Tibial nerve (tissue), 4 donors: ENCODE data around the gene CIT.

Experiments used
- EP300 ChIP-seq, 2 donors: sonication (generic); formaldehyde crosslinking; IDR thresholded peaks; one replicate each; pipeline ENCODE4 v1.6.1; 2017; ENCODE audit warnings: antibody characterized with exemption in 2 of 2, mild to moderate bottlenecking in 1 of 2
- TF ChIP-seq, protein P1 (sequence below), 5 experiments: fragments of 200-600 bp in 3 of 5; fragments of 450-650 bp in 2 of 5; sonication (generic) in 3 of 5; IDR thresholded peaks; one replicate each; pipeline ENCODE4 v1.5.1; 2016 to 2019; ENCODE audit warnings: antibody characterized with exemption in 5 of 5, mild to moderate bottlenecking in 3 of 5, moderate library complexity in 2 of 5

DNA sequence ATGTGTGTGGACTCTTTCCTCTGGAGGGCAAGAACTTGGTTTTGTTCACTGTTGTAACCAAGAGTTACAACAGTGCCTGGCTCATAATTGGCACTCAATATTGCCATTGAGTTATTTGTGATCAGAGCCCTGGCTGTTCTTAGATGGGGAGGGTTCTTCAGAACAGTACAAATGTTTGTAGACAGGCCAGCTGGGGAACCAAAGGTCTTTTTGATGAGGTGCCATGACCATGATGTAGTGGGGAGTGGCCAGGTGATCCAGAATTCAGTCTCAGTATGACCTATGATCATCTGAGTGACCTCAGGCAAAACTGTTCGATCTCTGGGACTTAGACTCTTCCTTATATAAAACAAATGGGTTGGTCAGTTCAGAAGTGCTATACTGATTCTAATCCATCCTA, 212.5 kb downstream of the CIT start:
- TF ChIP-seq, protein P1, sequence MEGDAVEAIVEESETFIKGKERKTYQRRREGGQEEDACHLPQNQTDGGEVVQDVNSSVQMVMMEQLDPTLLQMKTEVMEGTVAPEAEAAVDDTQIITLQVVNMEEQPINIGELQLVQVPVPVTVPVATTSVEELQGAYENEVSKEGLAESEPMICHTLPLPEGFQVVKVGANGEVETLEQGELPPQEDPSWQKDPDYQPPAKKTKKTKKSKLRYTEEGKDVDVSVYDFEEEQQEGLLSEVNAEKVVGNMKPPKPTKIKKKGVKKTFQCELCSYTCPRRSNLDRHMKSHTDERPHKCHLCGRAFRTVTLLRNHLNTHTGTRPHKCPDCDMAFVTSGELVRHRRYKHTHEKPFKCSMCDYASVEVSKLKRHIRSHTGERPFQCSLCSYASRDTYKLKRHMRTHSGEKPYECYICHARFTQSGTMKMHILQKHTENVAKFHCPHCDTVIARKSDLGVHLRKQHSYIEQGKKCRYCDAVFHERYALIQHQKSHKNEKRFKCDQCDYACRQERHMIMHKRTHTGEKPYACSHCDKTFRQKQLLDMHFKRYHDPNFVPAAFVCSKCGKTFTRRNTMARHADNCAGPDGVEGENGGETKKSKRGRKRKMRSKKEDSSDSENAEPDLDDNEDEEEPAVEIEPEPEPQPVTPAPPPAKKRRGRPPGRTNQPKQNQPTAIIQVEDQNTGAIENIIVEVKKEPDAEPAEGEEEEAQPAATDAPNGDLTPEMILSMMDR (IDR thresholded peaks at IDR 0.05): no peak
- TF ChIP-seq EP300 (IDR thresholded peaks at IDR 0.05): no peak
